Psoas muscle (tissue), 8 donors: Measurements from ENCODE around the gene GOLT1B. TPM values are rescaled to one million over a fixed set of nuclear protein-coding genes. Genes with fewer than 3 reads are reported as not detected.

Experiments used
- ATAC-seq, 4 donors: fragments of 200-7000 bp; cut with Tn5 transposase; one replicate each; pipeline ENCODE4 v1.9.1; 2020; ENCODE audit warnings: moderate library complexity in 3 of 4, mild to moderate bottlenecking in 2 of 4
- DNase-seq, 2 donors: peaks; one replicate each; pipeline ENCODE4 v3.0.0-alpha.2; 2020
- H3K27ac ChIP-seq: fragments of 200-600 bp; one replicate; pipeline ENCODE4 v1.8.0; 2022
- H3K27me3 ChIP-seq, 3 donors: fragments of 200-600 bp in 1 of 3; one replicate each; pipeline versions ENCODE4 v1.6.1 to v1.8.0; 2013 to 2022; ENCODE audit warnings: low read length in 2 of 3, mild to moderate bottlenecking in 2 of 3, moderate library complexity in 1 of 3; ENCODE audit not compliant: insufficient read depth in 3 of 3
- H3K36me3 ChIP-seq, 2 donors: fragments of 200-600 bp in 1 of 2; one replicate each; pipeline versions ENCODE4 v1.6.1 to v1.8.0; 2013 to 2022; ENCODE audit warnings: low read depth in 1 of 2, mild to moderate bottlenecking in 1 of 2, moderate library complexity in 1 of 2; ENCODE audit not compliant: insufficient read depth in 1 of 2
- H3K4me1 ChIP-seq: fragments of 200-600 bp; one replicate; pipeline ENCODE4 v1.8.0; 2022
- H3K4me3 ChIP-seq: fragments of 200-600 bp; one replicate; pipeline ENCODE4 v1.8.0; 2022; ENCODE audit warnings: mild to moderate bottlenecking
- H3K9me3 ChIP-seq: fragments of 200-600 bp; one replicate; pipeline ENCODE4 v1.8.0; 2022
- CTCF ChIP-seq: fragments of 200-600 bp; IDR thresholded peaks from one replicate; pipeline ENCODE4 v1.8.0; 2022; ENCODE audit warnings: antibody characterized with exemption
- WGBS, 3 donors: extraction: QIAGEN DNeasy Blood & Tissue Kit; methylation state at CpG; one replicate each; pipeline versions ENCODE4 v1.1.6 to v1.1.7; 2013; 5-methylcytosine and 5-hydroxymethylcytosine counted together
- intact Hi-C, 2 donors: fragments of 100-400 bp; cut with DNase I; formaldehyde crosslinking; loops; one replicate each; pipeline versions ENCODE4 v1.11.0 to v1.14.2; 2022
- polyA plus RNA-seq, 3 donors: library from polyadenylated mRNA; stranded (reverse); fragments of 200-250 nt; gene quantifications; one replicate each; pipeline ENCODE4 v1.2.3, GENCODE V29; 2013
- total RNA-seq, 4 donors: library from RNA; stranded (reverse); fragmentation: NEBNext Ultra II Directional in 2 of 4; extraction: Animal tissue kit (Norgen Biotek cat#: 25700) in 2 of 4; gene quantifications; one replicate each; pipeline versions ENCODE4 v1.2.1 to v1.2.4, GENCODE V29; 2021 to 2023
- donor health status: healthy with polysubstance abuse.
- donor health status: DM: no; HTN: no; CAD: no; lungs with moderate emphysema.
- donor health status: Bipolar disorder and iron deficiency.
- donor health status: healthy.
- donor health status: DM: yes; HTN: yes; CAD: no.
- donor health status: DM: no; HTN: no; CAD: no.
- donor health status: DM: no; HTN: no; CAD: no.
- donor health status: DM: yes; HTN: yes; CAD: no.

Gene GOLT1B
- total and polyA plus RNA-seq, 7 donors: 14.0 to 62.2 (median 20.3) TPM

- Histone ChIP-seq H3K4me3 (no peak overlapping the region), H3K9me3 (no peaks in the 10 kb centered on the region), H3K36me3 (peaks cover 5 to 97% of the 10 kb centered on the region in 2 donors), H3K4me1 (no peaks in the 10 kb centered on the region), H3K27me3 (no peaks in the 10 kb centered on the region), H3K27ac (no peak overlapping the region)
- intact Hi-C loops: no loop called here
- ATAC-seq (no peak), DNase-seq (no peak)
- TF ChIP-seq CTCF: no peak
- 83 to 86% (median 85%) methylated on average over 10 of the region's 10 CpGs for WGBS, 3 donors
Observed at GRCh38 chr12:21478756-21479455, 22.7 kb upstream of the GOLT1B start.

DNA sequence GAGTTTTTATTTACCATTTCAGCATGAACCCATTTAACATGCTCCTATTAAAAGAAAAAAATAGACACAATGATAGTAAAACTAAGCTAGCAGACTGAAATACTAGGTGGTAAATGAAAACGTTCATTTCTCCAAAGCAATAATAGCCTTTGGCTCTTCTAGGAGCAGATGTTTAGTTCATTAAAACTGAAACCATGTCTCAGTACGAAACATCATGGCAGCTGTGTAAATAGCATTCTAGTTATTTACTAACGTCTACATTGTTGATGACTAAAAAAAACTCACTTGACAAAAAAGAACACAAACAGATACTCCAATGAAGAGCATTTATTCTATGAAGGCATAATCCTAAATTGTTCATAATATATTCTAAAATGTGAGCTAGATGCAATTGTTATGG, 18.1 kb upstream of the GOLT1B start:
- H3K4me3 ChIP-seq: no peak overlapping the region
- H3K9me3 ChIP-seq: no peaks in the 10 kb centered on the region
- no peak overlapping the region for H3K27ac ChIP-seq
- H3K27me3 ChIP-seq: no peaks in the 10 kb centered on the region
- TF ChIP-seq CTCF: no peak
- WGBS, 3 donors: 54 to 64% (median 62%) methylated on average over 3 of the region's 3 CpGs
- peaks cover 3 to 81% of the 10 kb centered on the region in 2 donors for H3K36me3 ChIP-seq
- ATAC-seq (no peak), DNase-seq (no peak)
- intact Hi-C loops: no loop called here
- H3K4me1 ChIP-seq: no peaks in the 10 kb centered on the region

GRCh38 chr12:21485998-21486397, 15.6 kb upstream of the GOLT1B start:
- ATAC-seq (no peak), DNase-seq (no peak)
- Histone ChIP-seq H3K27me3 (no peaks in the 10 kb centered on the region), H3K4me1 (no peaks in the 10 kb centered on the region), H3K4me3 (no peak overlapping the region), H3K27ac (no peak overlapping the region), H3K36me3 (peaks cover 8 to 83% of the 10 kb centered on the region in 2 donors), H3K9me3 (no peaks in the 10 kb centered on the region)
- TF ChIP-seq CTCF: no peak
- intact Hi-C loops: no loop called here

DNA sequence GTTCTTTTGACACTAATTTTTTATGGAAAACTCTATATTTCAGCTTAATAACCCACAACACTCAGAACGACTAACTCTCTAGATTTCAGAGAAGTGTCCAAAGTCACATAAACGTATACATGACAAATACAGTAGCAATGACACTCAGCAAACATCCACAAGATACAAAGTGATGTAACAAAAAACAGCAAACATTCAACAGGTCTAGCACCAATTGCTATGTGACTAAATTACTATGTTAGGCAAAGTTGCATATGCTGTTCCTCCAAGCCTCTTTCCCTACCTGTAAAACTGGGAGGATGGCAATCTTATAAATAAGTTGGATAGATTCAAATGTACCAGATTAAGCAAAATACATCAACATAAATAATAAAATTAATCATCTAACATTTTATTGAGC, 1.8 kb upstream of the GOLT1B start:
- no peak overlapping the region for H3K27ac ChIP-seq
- intact Hi-C loops: loop anchor here (5.0 to 10.0 kb wide), 2 partner anchors 158 to 175 kb away; partner anchors contain the start of gene LDHB (in 1 of the 2)
- WGBS, 3 donors: 60 to 74% (median 66%) methylated on average over 2 of the region's 2 CpGs

More for the DNA sequence above, 1.8 kb upstream of the GOLT1B start:
- DNase-seq (no peak), ATAC-seq (no peak)
- peak overlapping the region; percentile 95 for H3K4me3 ChIP-seq
- H3K4me1 ChIP-seq: peaks cover 28% of the 10 kb centered on the region
- TF ChIP-seq CTCF: no peak
- no peaks in the 10 kb centered on the region for H3K27me3 ChIP-seq
- peaks cover 5 to 41% of the 10 kb centered on the region in 2 donors for H3K36me3 ChIP-seq
- no peaks in the 10 kb centered on the region for H3K9me3 ChIP-seq
